Gastrocnemius medialis (tissue), 4 donors: ENCODE data around the gene ADAM23. TPM values are rescaled to one million over a fixed set of nuclear protein-coding genes. Genes with fewer than 3 reads are reported as not detected.

Experiments
- ATAC-seq, 2 donors: fragments of 150-250 bp; one replicate each; pipeline ENCODE4 v1.9.1; 2016
- DNase-seq, 2 donors: peaks; one replicate each; pipeline ENCODE4 v3.0.0-alpha.2; 2019
- H3K27ac ChIP-seq, 4 donors: fragments of 200-600 bp; sonication (generic); 1 replicate in 1 of 4; 2 replicates in 3 of 4; pipeline ENCODE4 v1.5.1; 2016 to 2018; ENCODE audit warnings: mild to moderate bottlenecking in 2 of 4, moderate library complexity in 1 of 4
- H3K27me3 ChIP-seq, 3 donors: fragments of 200-600 bp; sonication (generic) in 2 of 3; 1 replicate in 1 of 3; 2 replicates in 2 of 3; pipeline versions ENCODE4 v1.5.1 to v1.6.0; 2016 to 2019; ENCODE audit warnings: mild to moderate bottlenecking in 1 of 3, moderate library complexity in 1 of 3
- H3K36me3 ChIP-seq, 2 donors: fragments of 200-600 bp; sonication (generic) in 1 of 2; one replicate each; pipeline ENCODE4 v1.5.1; 2017 to 2018
- H3K4me1 ChIP-seq, 2 donors: fragments of 200-600 bp; sonication (generic) in 1 of 2; one replicate each; pipeline ENCODE4 v1.5.1; 2016 to 2017; ENCODE audit warnings: mild to moderate bottlenecking in 2 of 2
- H3K4me3 ChIP-seq, 4 donors: fragments of 200-600 bp; sonication (generic) in 3 of 4; 1 replicate in 1 of 4; 2 replicates in 3 of 4; pipeline ENCODE4 v1.5.1; 2016 to 2019; ENCODE audit warnings: mild to moderate bottlenecking in 2 of 4
- H3K9me3 ChIP-seq, 3 donors: fragments of 200-600 bp; sonication (generic) in 2 of 3; 1 replicate in 1 of 3; 2 replicates in 2 of 3; pipeline ENCODE4 v1.5.1; 2016 to 2019
- POLR2A ChIP-seq, 2 donors: fragments of 450-650 bp; IDR thresholded peaks; one replicate each; pipeline ENCODE4 v1.6.1; 2017; ENCODE audit warnings: antibody characterized with exemption in 2 of 2, mild to moderate bottlenecking in 2 of 2, moderate library complexity in 2 of 2
- in situ Hi-C, 4 donors: fragments of 200-750 bp; cut with MboI; loops; one replicate each; pipeline versions ENCODE4 v1.15.0 to v1.8.0; 2017; ENCODE audit warnings: low sequenced_read_pairs in 4 of 4
- intact Hi-C: fragments of 100-400 bp; cut with DNase I; formaldehyde crosslinking; loops from one replicate; pipeline ENCODE4 v1.15.1; 2023; ENCODE audit warnings: low total_unique reads
- total RNA-seq, 4 donors: library from RNA; depleted of rRNA; stranded (reverse); fragments of >200 nt; gene quantifications; one replicate each; pipeline versions ENCODE4 v1.1.0 to v1.2.3, GENCODE V29; 2016
- TF ChIP-seq, protein P1 (sequence below), 5 experiments: fragments of 450-650 bp in 3 of 5; fragments of 200-600 bp in 2 of 5; sonication (generic) in 2 of 5; IDR thresholded peaks in 4 of 5; conservative IDR thresholded peaks in 1 of 5; 1 replicate in 4 of 5; 2 replicates in 1 of 5; pipeline ENCODE4 v1.5.1; 2016 to 2019; ENCODE audit warnings: antibody characterized with exemption in 5 of 5, mild to moderate bottlenecking in 3 of 5, moderate library complexity in 3 of 5

The ADAM23 gene
- total RNA-seq, 4 donors from 2014 or later, result 0.65 to 2.4 (median 1.6) TPM

DNA sequence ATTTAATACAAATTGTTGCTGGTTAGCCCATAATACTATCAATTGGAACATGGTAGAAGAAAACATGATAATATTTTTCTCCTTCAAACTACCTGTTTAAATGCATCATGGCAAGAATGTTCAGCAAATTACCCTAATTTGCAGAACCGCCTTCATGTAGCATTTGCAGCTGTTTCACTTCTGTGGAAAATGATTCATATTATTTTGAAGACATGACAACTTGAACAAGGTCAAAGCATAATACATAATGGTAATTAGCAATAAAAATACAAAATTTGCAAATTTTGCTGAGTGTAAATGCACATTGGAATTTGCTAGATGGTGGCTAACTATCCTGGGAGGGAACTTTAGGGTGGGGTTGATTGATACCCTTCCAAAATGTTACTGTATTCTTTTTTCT lies 30.8 kb downstream of the ADAM23 start:
- DNase-seq, result no peak
- no peaks in the 10 kb centered on the region for H3K9me3 ChIP-seq
- H3K4me3 ChIP-seq, result no peak overlapping the region
- no peak for TF ChIP-seq POLR2A (IDR thresholded peaks at IDR 0.05)
- TF ChIP-seq, protein P1, sequence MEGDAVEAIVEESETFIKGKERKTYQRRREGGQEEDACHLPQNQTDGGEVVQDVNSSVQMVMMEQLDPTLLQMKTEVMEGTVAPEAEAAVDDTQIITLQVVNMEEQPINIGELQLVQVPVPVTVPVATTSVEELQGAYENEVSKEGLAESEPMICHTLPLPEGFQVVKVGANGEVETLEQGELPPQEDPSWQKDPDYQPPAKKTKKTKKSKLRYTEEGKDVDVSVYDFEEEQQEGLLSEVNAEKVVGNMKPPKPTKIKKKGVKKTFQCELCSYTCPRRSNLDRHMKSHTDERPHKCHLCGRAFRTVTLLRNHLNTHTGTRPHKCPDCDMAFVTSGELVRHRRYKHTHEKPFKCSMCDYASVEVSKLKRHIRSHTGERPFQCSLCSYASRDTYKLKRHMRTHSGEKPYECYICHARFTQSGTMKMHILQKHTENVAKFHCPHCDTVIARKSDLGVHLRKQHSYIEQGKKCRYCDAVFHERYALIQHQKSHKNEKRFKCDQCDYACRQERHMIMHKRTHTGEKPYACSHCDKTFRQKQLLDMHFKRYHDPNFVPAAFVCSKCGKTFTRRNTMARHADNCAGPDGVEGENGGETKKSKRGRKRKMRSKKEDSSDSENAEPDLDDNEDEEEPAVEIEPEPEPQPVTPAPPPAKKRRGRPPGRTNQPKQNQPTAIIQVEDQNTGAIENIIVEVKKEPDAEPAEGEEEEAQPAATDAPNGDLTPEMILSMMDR (IDR thresholded peaks at IDR 0.05 in 4 of 5, conservative IDR thresholded peaks at IDR 0.05 in 1 of 5), result no peak
- intact Hi-C loops, result no loop called here
- no peaks in the 10 kb centered on the region for H3K36me3 ChIP-seq
- no peaks in the 10 kb centered on the region for H3K27me3 ChIP-seq
- no peak overlapping the region for H3K27ac ChIP-seq
- in situ Hi-C loops, result no loop called here
- ATAC-seq, result no peak
- peaks cover 0 to 3% of the 10 kb centered on the region in 2 donors for H3K4me1 ChIP-seq

DNA sequence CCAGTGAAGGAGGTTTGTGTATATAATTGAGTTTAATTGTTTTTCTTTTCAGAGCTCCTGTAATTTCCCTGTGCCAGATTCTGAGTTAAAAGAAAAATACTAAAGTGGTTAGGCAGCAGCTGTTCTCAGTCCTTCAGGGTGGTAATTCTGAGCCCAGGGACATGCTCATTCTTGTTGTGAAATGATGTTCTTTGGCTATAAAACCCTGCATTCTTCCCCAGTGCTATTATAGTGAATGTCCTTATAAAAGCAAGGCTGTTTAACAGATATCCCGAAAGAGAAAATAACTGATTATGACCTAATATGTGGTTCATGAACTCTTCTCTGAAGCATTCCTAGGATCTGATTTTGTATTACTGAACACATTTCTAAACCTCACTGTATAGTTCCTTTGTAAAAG lies 34.0 kb downstream of the ADAM23 start:
- intact Hi-C loops (no loop called here), in situ Hi-C loops (no loop called here)
- peaks cover 0 to 3% of the 10 kb centered on the region in 2 donors for H3K4me1 ChIP-seq
- no peak overlapping the region for H3K27ac ChIP-seq
- H3K9me3 ChIP-seq, result no peaks in the 10 kb centered on the region
- DNase-seq, result no peak
- no peak overlapping the region for H3K4me3 ChIP-seq
- peak; percentile 26 to 39 for ATAC-seq
- no peaks in the 10 kb centered on the region for H3K36me3 ChIP-seq
- no peak for TF ChIP-seq POLR2A (IDR thresholded peaks at IDR 0.05)
- TF ChIP-seq, protein P1 (IDR thresholded peaks at IDR 0.05 in 4 of 5, conservative IDR thresholded peaks at IDR 0.05 in 1 of 5), result no peak
- no peaks in the 10 kb centered on the region for H3K27me3 ChIP-seq

DNA sequence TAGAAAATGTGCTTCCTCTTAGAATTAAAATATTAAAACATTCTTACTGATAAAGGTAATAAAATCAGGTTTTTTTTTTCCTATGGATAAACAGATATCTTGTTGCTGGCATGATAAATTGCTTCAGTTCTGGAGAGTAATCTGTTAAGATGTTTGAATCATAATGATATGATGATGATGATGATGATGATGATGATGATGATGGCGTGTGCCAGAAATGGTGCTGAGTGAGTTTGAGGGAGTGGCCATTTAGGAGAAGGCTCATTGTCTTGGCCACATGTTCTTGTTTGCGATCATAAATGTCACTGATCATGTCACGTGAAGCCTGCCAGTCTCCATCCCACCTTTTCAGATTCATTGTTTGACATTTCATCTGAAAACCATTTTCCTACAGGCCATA lies 35.0 kb downstream of the ADAM23 start:
- intact Hi-C loops (no loop called here), in situ Hi-C loops (no loop called here)
- H3K36me3 ChIP-seq, result no peaks in the 10 kb centered on the region
- no peak for DNase-seq
- H3K4me1 ChIP-seq, result peaks cover 0 to 3% of the 10 kb centered on the region in 2 donors
- no peaks in the 10 kb centered on the region for H3K9me3 ChIP-seq
- H3K27ac ChIP-seq, result no peak overlapping the region
- no peak for ATAC-seq
- H3K4me3 ChIP-seq, result no peak overlapping the region
- TF ChIP-seq, protein P1 (IDR thresholded peaks at IDR 0.05 in 4 of 5, conservative IDR thresholded peaks at IDR 0.05 in 1 of 5), result no peak
- TF ChIP-seq POLR2A (IDR thresholded peaks at IDR 0.05), result no peak
- H3K27me3 ChIP-seq, result no peaks in the 10 kb centered on the region

DNA sequence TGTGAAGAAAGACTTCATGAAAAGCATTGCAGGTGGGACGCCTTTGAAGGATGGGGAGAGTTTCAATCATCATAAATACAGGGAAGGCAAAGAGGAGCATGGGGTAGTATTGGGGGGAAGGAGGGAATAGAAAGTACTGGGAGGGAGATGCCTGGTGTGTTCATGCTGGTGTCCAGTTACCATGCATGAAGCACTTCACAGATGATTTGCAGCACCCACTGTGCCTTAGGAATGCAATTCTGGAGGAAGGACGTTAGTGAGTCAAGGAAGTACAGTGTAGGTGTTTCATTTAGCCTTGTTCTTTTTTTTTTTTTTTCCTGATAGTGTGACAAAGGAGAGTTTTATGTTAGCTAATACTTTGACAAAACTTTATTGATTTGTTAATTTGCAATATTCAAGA lies 36.8 kb downstream of the ADAM23 start:
- in situ Hi-C loops, result no loop called here
- no peak overlapping the region for H3K27ac ChIP-seq
- peaks cover 0 to 3% of the 10 kb centered on the region in 2 donors for H3K4me1 ChIP-seq
- H3K36me3 ChIP-seq, result no peaks in the 10 kb centered on the region
- no peaks in the 10 kb centered on the region for H3K27me3 ChIP-seq
- ATAC-seq, result peak in 1 of 2 donors; percentile 33
- no peak overlapping the region for H3K4me3 ChIP-seq
- H3K9me3 ChIP-seq, result no peaks in the 10 kb centered on the region
- intact Hi-C loops, result no loop called here
- TF ChIP-seq POLR2A (IDR thresholded peaks at IDR 0.05), result no peak
- TF ChIP-seq, protein P1 (IDR thresholded peaks at IDR 0.05 in 4 of 5, conservative IDR thresholded peaks at IDR 0.05 in 1 of 5), result no peak
- no peak for DNase-seq

DNA sequence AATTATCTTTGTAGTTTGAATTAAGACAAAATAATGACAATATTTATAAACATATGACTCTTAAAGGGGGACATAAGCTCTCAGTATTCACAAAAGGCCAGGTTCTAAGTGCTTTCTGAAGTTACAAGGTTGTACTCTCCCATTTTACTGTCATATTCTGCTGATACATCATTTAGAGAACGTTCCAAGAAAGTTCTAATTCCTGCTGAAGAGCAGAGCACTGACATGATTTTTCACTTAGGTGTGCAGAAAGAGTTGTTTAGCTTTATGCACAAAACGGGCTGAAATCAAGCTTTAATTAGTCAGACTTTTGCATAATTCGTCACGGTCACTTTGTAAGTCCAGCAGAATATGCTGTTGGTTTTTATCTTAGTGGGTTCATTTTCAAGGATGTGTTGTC lies 37.3 kb downstream of the ADAM23 start:
- no peaks in the 10 kb centered on the region for H3K27me3 ChIP-seq
- H3K4me3 ChIP-seq, result no peak overlapping the region
- H3K36me3 ChIP-seq, result no peaks in the 10 kb centered on the region
- ATAC-seq (no peak), DNase-seq (no peak)
- peaks cover 0 to 3% of the 10 kb centered on the region in 2 donors for H3K4me1 ChIP-seq
- in situ Hi-C loops, result no loop called here
- no peaks in the 10 kb centered on the region for H3K9me3 ChIP-seq
- TF ChIP-seq, protein P1 (IDR thresholded peaks at IDR 0.05 in 4 of 5, conservative IDR thresholded peaks at IDR 0.05 in 1 of 5), result no peak
- no peak for TF ChIP-seq POLR2A (IDR thresholded peaks at IDR 0.05)
- H3K27ac ChIP-seq, result no peak overlapping the region
- intact Hi-C loops, result no loop called here
